NCI-H1417 treated with DMSO at 0.1 percent for 48 hours (cell line): ENCODE measurements around the gene CNKSR1.

ENCODE experiments used
- DNase-seq: peaks from one replicate; lab custom pipeline; 2025; lab: John Stamatoyannopoulos, UW

CNKSR1 gene

DNA sequence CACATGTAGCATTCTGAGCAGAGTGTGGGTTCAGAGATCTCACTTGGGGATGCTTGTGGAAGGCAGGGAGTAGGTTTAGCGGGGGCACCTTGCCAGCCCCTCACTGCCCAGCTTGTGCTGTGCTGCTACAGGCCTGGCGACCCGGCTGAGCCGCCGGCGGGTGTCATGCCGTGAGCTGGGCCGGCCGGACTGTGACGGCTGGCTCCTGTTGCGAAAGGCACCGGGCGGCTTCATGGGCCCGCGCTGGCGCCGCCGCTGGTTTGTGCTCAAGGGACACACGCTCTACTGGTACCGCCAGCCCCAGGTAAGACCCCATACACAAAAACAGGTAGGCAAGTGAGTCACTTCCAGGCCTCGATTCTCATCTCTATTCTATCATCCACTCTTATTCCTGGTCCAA is 7.6 kb downstream of the CNKSR1 start:
- DNase-seq = no peak

DNA sequence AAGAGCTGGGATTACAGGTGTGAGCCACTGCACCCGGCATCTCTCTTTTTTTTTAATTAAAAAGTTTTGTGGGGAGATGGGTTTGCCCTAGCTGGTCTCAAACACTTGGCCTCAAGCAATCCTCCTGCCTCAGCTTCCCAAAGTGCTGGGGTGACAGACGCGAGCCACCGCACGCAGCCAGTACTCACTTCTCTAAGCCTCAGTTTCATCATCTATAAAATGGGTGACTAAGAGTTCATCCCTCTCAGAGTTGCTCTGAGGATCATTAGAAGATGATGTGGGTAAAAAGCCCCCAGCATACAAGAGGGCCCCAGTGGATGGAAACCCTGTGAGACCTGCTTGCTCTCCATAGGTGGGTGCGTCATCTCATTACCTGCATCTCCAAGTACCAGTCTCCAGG is 10.6 kb downstream of the CNKSR1 start:
- no peak for DNase-seq

DNA sequence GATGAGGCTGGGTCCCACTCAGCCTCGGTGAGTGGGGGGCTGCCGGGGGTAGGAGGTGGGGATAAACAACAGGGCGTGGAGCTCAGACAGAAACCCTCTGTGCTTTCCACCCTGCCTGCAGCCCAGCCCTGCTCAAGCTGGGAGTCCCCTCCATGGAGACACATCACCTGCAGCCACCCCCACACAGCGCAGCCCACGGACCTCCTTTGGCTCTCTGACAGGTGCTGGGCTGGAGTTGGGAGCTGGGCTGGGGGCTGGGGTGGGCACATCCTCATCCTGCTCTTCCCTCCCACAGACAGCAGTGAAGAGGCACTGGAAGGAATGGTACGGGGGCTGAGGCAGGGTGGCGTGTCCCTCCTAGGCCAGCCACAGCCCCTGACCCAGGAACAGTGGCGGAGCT is 11.2 kb downstream of the CNKSR1 start:
- no peak for DNase-seq

DNA sequence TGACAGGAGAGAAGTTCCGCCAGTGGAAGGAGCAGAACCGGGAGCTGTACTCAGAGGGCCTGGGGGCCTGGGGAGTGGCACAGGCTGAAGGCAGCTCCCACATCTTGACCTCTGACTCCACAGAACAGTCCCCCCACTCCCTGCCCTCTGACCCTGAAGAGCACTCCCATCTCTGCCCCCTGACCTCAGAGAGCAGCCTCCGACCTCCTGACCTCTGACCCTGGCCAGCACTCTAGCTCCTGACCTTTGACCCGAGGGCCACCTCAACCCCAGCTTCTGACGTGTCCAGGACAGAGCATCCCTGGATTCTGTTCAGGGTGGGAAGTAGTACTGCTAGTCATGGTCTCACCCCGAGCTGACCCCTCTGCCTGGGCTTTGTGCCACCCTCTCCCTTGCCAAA is 12.0 kb downstream of the CNKSR1 start:
- no peak for DNase-seq

DNA sequence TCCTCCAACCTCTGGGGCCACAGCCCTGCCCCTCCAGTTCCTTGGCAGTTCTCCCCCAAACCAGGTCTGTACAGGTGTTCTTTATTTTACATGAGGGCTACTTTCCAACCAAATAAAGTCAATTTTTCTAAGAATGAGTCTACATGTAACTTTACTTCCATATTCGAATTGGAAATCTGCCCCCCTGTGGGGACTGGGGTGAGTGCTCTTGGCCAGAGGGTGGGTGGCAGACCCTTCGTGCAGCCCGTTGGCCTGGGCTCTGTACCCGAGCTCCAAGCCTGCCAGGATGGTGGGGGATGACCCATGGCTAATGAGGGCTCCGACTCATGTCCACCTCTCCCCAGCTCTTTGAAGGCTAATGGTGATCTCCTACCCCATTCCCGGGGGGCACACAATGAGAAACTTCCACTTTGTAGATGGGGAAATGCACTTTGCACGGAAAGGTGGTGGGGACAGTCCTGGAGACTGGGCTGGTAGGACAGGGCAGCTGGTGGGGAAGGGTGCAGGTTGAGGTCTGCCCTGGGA is 12.5 kb downstream of the CNKSR1 start:
- no peak for DNase-seq

DNA sequence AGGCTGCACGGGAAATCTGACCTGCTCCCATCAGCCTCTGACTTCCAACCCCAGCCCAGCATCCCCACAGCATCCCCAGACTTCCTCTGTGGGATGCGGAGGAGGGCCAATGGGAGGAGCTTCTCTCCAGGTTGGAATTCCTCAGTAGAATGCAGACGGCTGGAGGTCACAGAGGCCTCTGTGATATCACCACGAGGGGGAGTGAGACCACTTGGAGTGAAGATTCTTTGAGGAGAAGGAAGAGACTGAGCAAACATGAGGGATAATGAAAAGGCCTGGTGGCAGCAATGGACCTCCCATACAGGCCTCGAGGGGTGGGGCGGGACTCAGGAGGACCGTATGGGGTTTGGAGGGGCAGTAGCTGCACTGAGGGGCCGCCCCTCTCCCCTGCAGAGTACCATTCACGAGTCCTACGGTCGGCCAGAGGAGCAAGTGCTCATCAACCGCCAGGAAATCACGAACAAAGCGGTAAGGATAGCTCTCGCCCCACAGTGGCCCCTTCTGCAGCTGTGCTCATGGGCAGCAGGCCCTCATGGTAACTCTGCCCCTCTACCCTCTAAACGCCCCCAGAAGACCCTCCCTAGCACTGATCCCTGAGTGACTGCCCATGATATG is 13.2 kb downstream of the CNKSR1 start, which contains the start of gene CATSPER4:
CATSPER4 (plus strand) TSS at position 230 of the 615 bp plus-strand sequence; CDS start at position 256, 26 bp downstream.
- no peak for DNase-seq

DNA sequence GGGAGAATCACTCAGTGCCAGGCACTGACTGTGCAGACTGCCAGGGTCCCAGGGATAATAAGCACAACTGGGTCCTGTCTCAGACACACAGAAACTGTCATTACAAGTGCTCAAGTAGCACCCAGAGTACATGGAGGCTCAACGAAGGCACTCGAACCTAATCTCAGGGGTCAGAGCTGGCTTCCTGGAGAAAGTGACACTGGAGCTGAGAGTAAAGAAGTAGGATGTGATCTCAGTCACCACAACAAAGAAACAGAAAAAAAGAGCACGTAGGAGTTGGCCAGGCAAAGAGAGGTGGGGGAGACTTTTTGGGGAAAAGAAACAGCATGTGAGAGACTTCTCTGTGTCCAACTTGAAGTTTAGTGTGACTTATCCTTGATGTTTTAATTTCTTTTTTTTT is 14.4 kb downstream of the CNKSR1 start:
- DNase-seq = no peak

DNA sequence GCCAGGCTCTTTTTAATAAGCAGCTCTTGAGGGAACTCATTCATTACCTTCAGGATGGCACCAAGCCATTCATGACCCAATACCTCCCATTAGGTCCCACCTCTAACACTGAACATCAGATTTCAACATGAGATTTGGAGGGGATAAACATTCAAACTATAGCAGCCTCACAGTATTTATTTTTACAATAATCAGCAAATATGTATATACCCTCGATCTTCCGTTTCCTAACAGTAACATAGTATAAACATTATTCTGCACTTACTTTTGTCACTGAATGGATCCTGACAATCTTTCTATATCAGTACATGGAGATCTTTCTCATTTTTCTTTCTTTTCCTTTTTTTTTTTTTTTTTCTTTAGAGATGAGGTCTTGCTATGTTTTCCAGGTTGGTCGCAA is 18.5 kb downstream of the CNKSR1 start:
- DNase-seq = no peak

DNA sequence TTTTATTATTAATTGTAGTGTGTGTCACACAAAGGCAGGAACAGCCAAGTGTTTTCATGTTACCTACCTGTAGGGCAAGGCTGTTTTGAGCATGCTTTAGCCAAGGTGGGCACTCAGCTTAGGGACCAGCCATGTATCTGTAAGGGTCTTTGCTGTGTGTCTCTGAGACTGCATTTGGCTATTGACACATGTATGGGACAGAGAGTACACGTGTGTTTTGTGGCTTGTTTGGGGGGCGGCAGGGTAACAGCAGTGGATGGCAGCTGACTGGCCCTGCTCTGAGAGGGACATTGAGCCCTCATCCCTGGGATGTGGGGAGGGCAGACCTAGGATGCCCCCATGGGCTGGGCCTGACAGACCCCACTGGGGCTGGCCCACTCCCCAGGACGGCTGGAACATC is 20.0 kb downstream of the CNKSR1 start:
- no peak for DNase-seq

DNA sequence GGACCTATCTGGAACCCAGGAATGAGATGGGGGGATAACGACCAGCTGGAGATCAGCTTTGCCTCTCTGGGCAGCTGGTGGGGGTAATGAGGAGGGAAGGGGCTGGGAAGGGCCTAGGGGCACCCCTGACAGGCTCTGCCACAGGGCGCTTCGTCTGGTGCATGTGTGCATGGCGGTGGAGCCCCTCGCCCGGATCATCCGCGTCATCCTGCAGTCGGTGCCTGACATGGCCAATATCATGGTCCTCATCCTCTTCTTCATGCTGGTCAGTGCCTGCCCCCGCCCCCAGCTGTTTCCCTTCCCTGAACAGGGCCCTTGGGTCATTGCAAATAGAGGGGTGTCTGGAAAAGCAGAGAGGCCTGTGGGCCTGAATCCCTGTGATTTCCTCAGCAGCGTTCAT is 20.5 kb downstream of the CNKSR1 start:
- no peak for DNase-seq

DNA sequence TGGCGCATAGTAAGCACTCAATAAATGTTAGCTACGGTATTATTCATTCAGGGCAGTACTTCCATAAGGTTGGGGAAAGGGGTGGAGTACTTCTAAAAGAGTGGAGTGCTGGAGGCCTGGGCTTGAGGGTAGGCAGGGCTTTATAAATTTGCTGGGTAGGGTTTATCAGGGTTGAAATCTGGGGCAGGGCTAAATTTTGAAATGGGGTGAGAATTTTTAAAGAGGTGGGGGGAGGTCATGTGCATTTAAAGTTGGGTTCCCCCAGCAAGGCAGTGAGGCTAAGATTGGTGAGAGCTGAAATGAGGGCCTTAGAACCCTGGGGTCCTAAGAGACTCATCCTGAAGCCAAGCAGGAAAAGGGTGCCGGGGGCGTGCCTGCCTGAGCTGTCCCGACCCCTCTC is 23.1 kb downstream of the CNKSR1 start:
- DNase-seq = no peak

DNA sequence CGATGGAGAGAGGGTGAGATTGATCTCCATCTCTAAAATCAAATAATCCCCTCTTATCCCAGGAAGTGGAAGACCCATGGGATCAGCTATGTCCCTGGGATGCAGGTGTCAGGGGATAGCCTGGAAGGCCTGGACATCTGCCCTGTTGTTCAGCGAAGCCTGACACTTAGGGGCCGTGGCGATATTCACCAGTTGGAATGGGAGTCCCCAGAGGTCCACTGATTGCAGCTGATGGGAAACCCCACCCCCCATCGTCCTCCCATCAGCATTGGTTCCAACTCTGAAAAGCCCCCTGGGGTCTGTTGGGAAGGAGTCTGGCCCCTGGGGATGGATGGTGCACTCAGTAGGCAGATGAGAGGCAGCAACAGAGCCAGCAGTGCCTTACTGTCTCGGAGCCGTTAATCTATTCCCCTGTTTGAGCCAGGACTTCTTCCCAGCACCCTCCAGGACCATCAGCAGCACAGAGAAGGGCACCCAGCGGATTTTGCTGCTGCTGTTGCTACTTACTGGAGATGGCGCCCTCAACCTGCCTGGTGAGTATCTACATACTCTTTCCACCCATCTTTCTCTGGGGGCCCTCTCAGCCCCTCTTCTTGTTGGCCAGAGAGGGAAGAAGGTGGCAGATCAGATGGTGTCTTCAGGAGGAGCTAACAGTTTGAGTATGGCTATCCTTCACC is 26.5 kb downstream of the CNKSR1 start:
- no peak for DNase-seq

DNA sequence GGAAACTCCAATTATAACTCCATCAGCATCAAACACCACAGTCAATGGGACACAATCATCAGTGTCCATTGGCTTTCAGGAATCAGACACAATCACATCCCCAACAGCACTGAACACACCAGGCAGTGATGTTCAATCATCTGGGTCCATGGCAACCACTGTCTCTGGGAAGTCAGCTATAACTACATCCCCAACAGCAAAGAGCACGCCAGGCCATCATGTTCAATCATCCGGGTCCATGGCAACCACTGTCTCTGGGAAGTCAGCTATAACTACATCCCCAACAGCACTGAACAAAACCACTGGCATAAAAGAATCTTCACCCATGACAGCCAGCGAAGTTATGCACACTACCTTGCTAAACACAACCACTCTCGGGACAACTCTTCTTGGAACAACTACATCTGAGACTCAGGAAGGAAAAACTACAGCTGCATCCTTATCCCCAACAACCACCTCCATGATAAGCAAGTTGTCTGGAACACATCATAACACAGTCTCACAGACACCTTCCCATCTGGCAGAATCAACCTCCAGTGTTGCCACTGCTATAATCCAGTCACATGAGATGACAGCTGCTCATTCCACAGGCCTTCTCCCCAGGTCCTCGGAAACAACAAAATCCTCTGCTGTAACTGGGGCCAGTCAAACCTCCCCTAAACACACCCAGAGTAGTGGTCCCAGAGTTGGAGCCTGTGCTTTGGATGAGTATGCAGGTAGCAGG is 33.0 kb downstream of the CNKSR1 start:
- DNase-seq = no peak

DNA sequence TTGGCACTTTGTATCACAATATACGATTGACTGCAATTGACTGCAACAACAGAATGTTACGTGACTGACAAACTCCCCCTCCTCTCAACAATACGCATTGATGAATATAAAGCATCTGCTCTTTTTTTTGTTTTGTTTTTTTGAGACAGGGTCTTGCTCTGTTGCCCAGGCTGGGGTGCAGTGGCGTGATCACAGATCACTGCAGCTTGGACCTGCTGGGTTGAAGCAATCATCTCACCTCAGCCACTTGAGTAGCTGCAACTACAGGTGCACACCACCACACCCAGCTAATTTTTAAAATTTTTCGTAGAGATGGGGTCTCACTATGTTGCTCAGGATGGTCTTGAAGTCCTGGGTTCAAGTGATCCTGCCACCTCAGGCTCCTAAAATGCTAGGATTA is 35.4 kb downstream of the CNKSR1 start:
- DNase-seq = no peak

DNA sequence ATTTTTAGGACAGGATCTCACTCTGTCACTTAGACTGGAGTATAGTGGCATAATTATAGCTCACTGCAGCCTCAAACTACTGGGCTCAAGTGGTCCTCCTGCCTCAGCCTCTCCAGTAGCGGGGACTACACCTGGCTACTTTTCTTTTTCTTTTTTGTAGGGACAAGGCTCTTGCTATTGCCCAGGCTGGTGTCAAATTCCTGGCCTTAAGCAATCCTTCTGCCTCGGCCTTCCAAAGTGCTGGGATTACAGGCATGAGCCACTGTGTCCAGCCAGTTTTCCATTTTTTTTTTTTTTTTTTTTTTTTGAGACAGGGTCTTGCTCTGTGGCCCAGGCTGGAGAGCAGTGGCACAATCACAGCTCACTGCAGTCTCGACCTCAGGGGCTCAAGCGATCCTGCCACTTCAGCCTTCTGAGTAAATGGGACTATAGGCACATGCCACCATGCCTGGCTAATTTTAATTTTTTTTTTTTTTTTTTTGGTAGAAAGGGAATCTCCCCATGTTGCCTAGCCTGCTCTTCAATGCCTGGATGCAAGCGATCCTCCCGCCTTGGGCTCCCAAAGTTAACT is 36.1 kb downstream of the CNKSR1 start:
- no peak for DNase-seq

DNA sequence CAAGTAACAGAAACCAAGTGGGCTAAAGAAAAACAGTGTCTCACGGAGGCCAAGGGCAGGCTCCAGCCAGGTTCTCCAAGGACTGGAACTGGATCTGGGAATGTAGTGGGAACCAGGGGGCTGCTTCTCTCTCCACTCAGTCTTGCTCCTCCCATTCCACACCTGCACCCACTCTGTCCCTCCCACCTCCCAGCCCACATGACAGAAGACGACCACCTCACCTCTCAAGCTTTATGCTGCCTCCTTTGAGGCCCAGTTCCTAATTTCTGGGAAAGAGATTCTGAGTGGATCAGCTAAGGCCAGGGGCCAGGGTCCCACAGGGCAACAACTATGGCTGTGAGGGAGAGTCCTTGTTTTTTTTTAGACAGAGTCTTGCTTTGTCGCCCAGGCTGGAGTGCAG is 38.0 kb downstream of the CNKSR1 start:
- no peak for DNase-seq

DNA sequence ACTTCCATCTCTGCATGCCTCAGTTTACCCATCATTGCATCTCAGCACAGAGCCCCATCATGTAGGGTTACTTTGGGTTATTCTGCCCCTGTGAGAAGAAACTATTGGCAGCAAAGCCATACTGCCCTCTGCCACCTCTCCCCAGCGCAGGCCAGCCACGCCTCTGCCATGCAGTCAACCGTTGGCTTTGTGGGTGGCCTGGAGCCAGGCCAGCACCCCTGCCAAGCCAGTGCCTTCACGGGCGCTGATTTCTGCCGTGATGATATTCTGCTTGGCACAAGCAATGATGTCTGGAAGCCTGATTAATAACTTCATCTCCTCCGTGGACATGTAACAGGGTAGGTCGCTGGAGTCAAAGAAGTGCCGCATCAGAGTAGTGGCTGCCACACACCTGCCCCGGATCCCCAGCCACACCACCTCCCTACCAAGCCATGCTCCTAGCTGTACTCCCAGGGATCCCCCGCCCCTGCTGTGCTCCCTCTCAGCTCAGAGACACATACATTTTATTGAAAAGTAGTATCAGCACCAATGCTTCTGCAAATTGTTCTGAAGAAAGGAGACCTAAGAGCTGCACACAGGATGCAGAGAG is 41.7 kb downstream of the CNKSR1 start:
- DNase-seq = no peak

DNA sequence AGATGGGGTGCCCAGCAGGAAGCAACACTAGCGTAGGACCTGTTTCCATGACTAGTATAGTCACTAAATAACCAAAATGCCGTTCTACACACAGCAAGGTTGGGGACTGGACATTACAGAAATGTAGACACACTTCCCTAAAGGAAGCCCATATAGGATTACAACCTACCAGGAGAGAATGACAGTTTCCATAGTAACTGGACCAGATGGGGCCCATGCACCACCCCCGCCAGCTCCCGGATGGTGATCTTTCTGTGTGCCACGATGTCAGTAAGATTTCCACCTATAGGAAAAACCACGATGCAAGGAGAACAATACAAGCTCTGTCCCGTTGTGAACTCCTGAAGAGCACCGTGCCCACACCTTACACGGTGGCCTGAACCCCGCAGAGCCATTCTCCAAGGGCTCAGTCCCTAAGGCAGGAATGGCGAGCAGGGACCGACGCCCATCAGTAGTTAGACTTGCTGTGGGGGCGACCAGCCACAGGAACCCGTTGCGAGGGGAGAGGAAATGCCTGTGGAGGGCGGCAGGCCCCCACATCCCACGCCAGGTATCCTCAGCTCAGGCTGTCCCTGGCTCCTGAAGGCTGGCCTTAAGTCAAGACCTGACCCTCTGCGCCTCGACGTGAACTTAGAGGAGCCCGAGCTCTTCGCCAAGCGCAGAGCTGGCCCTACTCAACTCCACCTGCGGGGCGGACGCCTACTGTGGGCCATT is 43.1 kb downstream of the CNKSR1 start:
- no peak for DNase-seq

DNA sequence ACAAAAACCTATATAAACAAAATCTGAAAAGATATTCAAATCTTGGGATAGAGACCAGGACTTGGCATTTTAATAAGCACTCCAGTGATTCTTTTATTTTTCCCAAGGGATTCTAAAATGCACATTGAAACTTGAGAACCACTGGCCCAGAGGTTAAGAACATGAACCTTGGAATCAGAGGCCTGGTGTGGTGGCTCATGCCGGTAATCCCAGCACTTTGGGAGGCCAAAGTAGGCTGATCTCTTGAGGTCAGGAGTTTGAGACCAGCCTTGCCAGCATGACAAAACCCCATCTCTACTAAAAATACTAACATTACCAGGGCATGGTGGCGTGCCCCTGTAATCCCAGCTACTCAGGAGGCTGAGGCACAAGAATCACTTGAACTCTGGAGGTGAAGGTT is 43.8 kb downstream of the CNKSR1 start:
- DNase-seq = no peak

DNA sequence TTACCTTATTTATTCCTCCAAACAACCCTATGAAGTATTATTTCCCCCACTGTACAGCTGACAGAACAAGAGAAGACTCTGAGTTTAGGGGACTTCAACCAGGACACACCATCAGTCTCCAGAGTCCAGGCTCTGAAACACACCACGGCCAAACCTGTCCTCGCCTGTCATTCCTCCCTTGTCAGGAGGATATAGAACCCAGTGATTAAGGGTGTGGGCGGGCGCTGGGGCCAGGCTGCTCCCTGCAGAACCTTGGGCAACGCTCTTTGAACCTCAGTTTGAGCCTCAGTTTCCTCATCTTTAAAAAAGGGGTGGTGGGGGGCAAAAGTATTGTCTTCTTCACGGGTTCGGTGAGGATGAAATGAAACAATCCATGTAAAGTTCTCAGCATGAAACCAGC is 47.3 kb downstream of the CNKSR1 start:
- no peak for DNase-seq

DNA sequence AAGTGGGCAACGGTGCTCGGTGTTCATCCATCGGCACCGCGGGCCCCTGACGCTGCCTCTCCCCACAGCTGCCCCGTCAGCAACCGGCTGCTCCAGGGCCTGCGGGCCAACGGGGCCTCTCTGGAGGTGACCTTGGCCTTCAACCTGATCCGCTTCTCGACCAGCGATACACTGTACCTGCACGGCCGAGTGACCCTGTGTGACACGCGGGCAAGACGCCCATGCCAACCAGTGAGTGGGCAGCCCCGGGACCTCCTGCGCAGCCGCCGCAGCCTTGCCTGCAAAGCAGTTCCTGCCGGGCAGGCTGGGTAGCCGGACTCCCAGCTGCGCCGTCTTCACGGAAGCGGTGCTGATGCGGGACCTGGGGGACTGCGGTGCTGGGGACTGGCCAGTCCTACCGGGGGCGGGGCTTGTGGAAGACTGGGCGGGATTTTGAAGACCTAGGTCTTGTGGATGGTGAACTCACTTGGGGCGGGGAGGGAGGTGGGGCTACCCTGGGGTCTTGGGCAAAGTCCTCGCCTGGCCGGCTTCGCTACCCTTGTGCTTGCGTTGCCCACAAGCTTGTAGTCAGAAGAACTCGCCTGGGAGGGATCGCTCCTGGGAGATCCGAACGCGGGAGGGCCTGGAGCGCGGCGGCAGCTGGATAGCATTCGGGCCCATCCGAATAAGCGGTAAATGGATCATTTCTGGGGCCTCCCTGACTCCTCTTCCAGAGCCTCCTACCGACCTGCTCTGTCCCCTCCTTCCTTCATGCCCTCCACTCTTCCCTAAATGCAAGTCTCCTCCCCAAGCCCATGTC is 47.9 kb downstream of the CNKSR1 start:
- DNase-seq = no peak
